Activated naive CD8-positive, alpha-beta T cell treated with anti-CD3 and anti-CD28 coated beads, Interleukin-2, amount 10 ng/mL, durations not matched to agents 7 days and 5 days (primary cell): Measurements from ENCODE around the gene MYADM. TPM values are rescaled to one million over a fixed set of nuclear protein-coding genes. Genes with fewer than 3 reads are reported as not detected.

ENCODE experiments used
- ATAC-seq: fragments of 150-1000 bp; cut with Tn5 transposase; one replicate; pipeline ENCODE4 v1.10.0; 2021; ENCODE audit warnings: low read depth, moderate library complexity
- POLR2A ChIA-PET: fragments of 350-600 bp; sonication (Branson Sonifier 250); formaldehyde crosslinking; loops from one replicate; lab custom pipeline; 2021; ENCODE audit warnings: antibody characterized with exemption; lab: Charles Lee
- DNase-seq: peaks from one replicate; pipeline ENCODE4 v3.0.0; 2021
- H3K27ac Mint-ChIP-seq: one replicate; pipeline ENCODE4 v1.8.0; 2022; ENCODE audit warnings: mild to moderate bottlenecking, mixed read lengths
- H3K27me3 Mint-ChIP-seq: one replicate; pipeline ENCODE4 v1.8.0; 2022; ENCODE audit warnings: mild to moderate bottlenecking, moderate library complexity, mixed read lengths
- H3K36me3 Mint-ChIP-seq: one replicate; pipeline ENCODE4 v1.8.0; 2021; ENCODE audit warnings: mild to moderate bottlenecking, mixed read lengths
- H3K4me1 Mint-ChIP-seq: one replicate; pipeline ENCODE4 v1.8.0; 2021; ENCODE audit warnings: mixed read lengths
- H3K4me3 Mint-ChIP-seq: one replicate; pipeline ENCODE4 v1.8.0; 2022; ENCODE audit warnings: mild to moderate bottlenecking, moderate library complexity, mixed read lengths
- H3K9me3 Mint-ChIP-seq: one replicate; pipeline ENCODE4 v1.8.0; 2021; ENCODE audit warnings: mixed read lengths
- total RNA-seq, 2 experiments: library from RNA; stranded (reverse); gene quantifications; one replicate each; pipeline ENCODE4 v1.2.3, GENCODE V29; 2021

MYADM gene
- total RNA-seq, 2 experiments from 2014 or later = 76.3 to 77.3 TPM

DNA sequence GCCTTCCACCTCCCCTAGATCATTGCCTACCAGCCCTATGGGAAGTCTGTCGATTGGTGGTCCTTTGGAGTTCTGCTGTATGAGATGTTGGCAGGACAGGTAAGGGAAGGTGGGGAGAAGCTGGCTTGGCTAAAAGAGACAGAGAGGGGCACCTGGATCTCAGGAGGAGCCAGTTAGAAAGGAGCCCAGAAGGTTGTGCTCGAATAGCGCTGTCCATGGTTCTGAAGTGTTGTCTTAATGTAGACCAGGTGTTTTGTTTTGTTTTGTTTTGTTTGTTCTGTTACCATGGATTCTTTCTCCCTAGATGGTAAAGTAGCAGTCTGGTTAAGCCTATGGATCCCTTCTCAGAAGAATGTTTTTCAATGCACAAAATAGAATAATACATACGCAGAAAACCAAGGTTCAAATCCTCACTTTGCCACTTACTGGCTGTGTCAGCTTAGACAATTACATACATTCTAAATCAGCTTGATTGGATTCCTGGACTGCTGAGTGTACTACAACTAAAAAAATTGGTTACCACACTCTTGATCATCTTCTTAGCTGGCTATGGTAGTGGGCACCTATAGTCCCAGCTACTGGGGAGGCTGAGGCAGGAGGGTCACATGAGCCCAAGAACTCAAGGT lies 35.5 kb downstream of the MYADM start:
- no peak overlapping the region for H3K27ac Mint-ChIP-seq
- H3K4me1 Mint-ChIP-seq = peaks cover 15% of the 10 kb centered on the region
- H3K27me3 Mint-ChIP-seq = peaks cover 43% of the 10 kb centered on the region
- DNase-seq (no peak), ATAC-seq (no peak)
- H3K9me3 Mint-ChIP-seq = no peaks in the 10 kb centered on the region
- H3K36me3 Mint-ChIP-seq = no peaks in the 10 kb centered on the region
- POLR2A ChIA-PET = no interaction called here
- H3K4me3 Mint-ChIP-seq = no peak overlapping the region

DNA sequence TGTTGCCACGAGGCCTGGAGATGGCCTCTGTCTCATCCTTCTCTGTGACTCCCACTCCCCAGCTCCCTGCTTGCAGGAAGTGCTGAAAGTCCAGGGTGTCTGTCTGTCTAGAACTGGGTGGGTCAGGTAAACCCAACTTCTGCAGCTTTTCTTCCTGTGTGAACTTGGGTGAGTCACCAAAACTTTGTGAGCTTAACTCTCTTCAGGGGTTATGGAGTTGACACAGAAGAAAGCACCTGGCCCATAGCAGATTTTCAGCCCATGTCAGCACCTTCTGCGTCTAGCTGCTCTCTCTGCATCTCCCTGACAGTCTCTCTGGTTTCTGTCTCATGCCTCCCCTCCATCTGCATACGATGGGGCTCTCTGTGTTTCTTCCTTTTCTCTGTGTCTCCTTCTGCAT lies 37.2 kb downstream of the MYADM start:
- H3K27me3 Mint-ChIP-seq = peaks cover 53% of the 10 kb centered on the region
- DNase-seq (no peak), ATAC-seq (no peak)
- no peaks in the 10 kb centered on the region for H3K36me3 Mint-ChIP-seq
- H3K9me3 Mint-ChIP-seq = no peaks in the 10 kb centered on the region
- POLR2A ChIA-PET = no interaction called here
- H3K27ac Mint-ChIP-seq = no peak overlapping the region
- H3K4me1 Mint-ChIP-seq = peaks cover 18% of the 10 kb centered on the region
- no peak overlapping the region for H3K4me3 Mint-ChIP-seq

DNA sequence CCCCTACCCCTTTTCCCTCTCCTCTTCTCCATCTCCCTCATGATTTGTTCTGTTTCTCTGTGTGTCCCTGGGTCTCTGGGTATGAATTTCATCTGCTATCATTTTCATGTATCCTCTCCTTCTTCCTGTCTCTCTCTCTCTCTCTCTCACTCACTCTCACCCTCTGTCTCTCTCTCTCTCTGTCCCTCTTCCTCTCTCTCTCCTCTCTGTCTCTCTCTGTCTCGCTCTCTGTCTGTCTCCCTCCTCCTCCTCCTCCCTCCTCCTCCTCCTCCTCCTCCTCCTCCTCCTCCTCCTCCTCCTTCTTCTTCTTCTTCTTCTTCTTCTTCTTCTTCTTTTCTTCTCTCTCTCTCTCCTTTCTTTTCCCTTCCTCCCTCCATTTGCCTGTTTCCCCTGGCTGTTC lies 38.1 kb downstream of the MYADM start:
- Mint-ChIP-seq H3K27ac (no peak overlapping the region), H3K4me3 (no peak overlapping the region), H3K27me3 (peaks cover 62% of the 10 kb centered on the region), H3K36me3 (no peaks in the 10 kb centered on the region), H3K9me3 (no peaks in the 10 kb centered on the region), H3K4me1 (peaks cover 18% of the 10 kb centered on the region)
- no peak for ATAC-seq
- no peak for DNase-seq
- POLR2A ChIA-PET = no interaction called here

DNA sequence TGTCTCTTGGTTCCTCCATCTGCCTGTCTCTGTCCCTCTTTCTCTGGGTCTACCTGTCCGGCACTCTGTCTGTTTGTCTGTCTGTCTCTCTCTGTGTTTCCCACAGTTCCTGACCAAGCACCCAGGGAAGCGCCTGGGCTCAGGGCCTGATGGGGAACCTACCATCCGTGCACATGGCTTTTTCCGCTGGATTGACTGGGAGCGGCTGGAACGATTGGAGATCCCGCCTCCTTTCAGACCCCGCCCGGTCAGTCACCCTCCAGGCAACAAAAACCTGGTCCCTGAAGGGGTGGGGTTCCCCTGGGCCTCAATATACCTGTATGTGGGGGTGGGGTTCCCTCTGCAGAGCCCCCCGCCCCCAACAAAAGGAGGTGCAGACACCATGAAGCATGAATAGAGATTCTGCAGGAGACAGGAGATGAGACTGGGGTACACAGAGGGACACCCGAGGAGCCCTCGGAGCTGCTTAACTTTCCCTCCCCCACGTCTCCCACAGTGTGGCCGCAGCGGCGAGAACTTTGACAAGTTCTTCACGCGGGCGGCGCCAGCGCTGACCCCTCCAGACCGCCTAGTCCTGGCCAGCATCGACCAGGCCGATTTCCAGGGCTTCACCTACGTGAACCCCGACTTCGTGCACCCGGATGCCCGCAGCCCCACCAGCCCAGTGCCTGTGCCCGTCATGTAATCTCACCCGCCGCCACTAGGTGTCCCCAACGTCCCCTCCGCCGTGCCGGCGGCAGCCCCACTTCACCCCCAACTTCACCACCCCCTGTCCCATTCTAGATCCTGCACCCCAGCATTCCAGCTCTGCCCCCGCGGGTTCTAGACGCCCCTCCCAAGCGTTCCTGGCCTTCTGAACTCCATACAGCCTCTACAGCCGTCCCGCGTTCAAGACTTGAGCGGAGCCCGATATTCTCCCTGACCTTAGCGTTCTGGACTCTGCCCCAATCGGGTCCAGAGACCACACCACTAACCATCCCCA lies 38.8 kb downstream of the MYADM start:
- peak overlapping the region; percentile 10 for H3K4me3 Mint-ChIP-seq
- H3K27ac Mint-ChIP-seq = no peak overlapping the region

DNA sequence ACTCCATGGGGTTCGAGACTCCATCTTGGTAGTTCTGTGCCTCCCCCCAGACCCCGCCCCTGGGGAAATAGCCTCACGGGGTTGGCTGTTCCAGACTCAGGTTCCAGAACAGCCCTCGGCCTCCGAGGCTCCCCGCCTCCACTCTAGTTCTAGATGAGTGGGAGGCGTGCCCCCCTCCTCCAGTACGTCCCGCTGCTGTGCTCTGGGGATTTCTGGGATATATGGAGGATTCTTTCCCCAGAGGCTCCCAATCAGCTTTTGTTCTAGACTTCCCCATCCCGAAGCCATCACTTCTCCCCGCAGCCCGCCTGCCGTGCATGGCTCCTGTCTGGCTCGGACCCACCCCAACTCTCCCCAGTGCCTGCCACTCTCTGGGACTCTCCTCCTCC lies 39.5 kb downstream of the MYADM start:
- Mint-ChIP-seq H3K27ac (no peak overlapping the region), H3K36me3 (no peaks in the 10 kb centered on the region), H3K9me3 (no peaks in the 10 kb centered on the region), H3K4me1 (peaks cover 18% of the 10 kb centered on the region), H3K4me3 (no peak overlapping the region), H3K27me3 (peaks cover 72% of the 10 kb centered on the region)
- DNase-seq (no peak), ATAC-seq (no peak)
- POLR2A ChIA-PET = no interaction called here

More for the DNA sequence above, 38.8 kb downstream of the MYADM start:
- Mint-ChIP-seq H3K27me3 (peaks cover 69% of the 10 kb centered on the region), H3K36me3 (no peaks in the 10 kb centered on the region), H3K4me1 (peaks cover 18% of the 10 kb centered on the region), H3K9me3 (no peaks in the 10 kb centered on the region)
- ATAC-seq = peak; percentile 64
- peak; percentile 84 for DNase-seq
- POLR2A ChIA-PET = no interaction called here

DNA sequence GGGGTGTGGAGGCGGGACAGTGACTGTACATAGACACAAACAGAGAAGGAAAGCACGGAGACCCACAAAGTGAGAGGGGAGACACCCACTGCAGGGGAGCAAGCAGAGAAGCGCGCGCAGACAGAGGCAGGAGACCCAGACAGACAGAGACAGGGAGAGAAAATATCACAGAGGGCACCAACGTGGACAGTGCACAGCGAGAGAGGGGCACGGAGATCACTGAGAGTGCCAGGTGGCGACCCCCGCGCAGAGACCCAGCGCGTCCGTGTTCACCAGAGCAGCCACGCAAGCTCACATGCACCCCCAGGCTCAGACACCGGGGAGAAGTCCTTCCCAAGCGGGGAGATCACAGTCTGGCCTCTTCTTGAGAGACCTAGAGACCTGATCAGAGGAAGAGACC lies 40.0 kb downstream of the MYADM start:
- Mint-ChIP-seq H3K4me3 (no peak overlapping the region), H3K27ac (no peak overlapping the region), H3K27me3 (peaks cover 72% of the 10 kb centered on the region), H3K4me1 (peaks cover 18% of the 10 kb centered on the region), H3K9me3 (no peaks in the 10 kb centered on the region), H3K36me3 (no peaks in the 10 kb centered on the region)
- ATAC-seq = no peak
- DNase-seq = no peak
- POLR2A ChIA-PET = no interaction called here

DNA sequence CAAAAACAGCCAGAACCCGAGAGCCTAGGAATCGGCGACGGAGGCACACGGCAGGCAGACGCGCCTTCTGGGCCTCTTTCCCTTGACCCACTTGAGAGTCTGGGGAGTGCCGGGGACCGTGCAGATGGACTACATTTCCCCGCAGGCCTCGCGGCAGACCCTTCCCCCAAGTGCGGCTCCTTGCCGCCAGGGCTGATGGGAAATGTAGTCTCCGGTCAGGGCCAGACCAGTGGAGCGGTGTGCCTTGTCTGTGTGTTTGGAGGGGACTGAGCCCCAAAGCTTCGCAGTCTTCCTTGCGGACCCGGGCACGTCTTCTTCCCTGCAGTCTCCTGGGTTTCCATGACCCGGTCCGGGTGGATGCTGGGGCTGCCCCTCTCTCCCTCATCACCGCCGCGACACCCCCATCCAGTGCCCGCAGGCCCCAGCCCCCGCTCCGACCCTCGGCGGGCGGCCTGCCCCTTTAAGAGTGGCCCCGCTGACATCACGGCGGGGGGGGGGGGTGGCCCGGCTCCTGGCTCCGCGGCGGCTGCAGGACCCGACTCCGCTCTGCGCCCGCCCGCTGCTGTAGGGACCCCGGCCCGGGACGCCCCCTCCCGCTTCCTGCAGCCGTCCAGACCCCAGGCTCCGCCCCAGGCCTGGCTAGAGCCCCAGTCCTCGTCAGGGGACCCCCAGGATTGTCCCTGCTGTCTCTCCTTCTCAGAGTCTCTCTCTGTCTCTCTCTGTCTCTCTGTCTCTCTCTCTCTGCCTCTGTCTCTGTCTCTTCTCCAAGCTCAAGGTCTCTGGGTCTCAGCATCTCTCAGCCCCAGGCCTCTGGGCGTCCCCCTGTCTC lies 40.6 kb downstream of the MYADM start:
- DNase-seq (no peak), ATAC-seq (peak; percentile 62)
- POLR2A ChIA-PET = no interaction called here
- H3K27me3 Mint-ChIP-seq = peaks cover 68% of the 10 kb centered on the region
- H3K4me3 Mint-ChIP-seq = no peak overlapping the region
- no peaks in the 10 kb centered on the region for H3K36me3 Mint-ChIP-seq
- H3K4me1 Mint-ChIP-seq = peaks cover 18% of the 10 kb centered on the region
- H3K27ac Mint-ChIP-seq = peak overlapping the region; percentile 8
- H3K9me3 Mint-ChIP-seq = no peaks in the 10 kb centered on the region

DNA sequence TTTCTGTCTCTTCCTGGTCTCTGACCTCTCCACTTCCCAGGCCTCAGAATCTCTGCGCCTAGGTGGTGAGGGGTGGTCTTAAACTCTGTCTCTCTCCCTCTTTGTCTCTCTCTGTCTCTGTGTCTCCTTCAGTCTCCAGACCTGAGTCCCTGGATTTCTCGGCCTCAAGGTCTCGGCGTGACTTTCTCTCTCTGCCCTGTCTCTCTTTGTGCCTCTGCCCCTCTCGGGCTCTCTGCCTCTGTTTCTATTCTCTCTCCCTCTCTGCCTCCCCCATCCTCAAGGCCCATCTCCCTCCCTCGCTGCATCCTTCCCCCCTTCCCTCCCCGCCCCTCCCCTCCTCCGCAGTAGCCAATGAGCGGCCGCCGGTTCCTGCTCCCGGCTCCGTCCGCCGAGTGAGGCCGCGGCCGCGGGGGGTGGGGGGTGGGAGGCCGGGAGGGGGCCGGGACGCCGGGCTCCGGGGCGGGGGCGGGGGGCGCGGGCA lies 41.3 kb downstream of the MYADM start, which contains the start of gene CACNG7:
TSS of gene CACNG7 (plus strand) at position 344 of the 481 bp plus-strand sequence. CDS start 3,554 bp downstream, outside the sequence.
- no peaks in the 10 kb centered on the region for H3K9me3 Mint-ChIP-seq
- H3K27ac Mint-ChIP-seq = peak within 1 kb of the TSS; percentile 8
- no peak for DNase-seq
- no peak within 1 kb of the TSS for H3K4me3 Mint-ChIP-seq
- POLR2A ChIA-PET = no interaction called here
- peaks cover 18% of the 10 kb centered on the region for H3K4me1 Mint-ChIP-seq
- ATAC-seq = no peak
- H3K27me3 Mint-ChIP-seq = peaks cover 68% of the 10 kb centered on the region
- no peaks in the 10 kb centered on the region for H3K36me3 Mint-ChIP-seq

DNA sequence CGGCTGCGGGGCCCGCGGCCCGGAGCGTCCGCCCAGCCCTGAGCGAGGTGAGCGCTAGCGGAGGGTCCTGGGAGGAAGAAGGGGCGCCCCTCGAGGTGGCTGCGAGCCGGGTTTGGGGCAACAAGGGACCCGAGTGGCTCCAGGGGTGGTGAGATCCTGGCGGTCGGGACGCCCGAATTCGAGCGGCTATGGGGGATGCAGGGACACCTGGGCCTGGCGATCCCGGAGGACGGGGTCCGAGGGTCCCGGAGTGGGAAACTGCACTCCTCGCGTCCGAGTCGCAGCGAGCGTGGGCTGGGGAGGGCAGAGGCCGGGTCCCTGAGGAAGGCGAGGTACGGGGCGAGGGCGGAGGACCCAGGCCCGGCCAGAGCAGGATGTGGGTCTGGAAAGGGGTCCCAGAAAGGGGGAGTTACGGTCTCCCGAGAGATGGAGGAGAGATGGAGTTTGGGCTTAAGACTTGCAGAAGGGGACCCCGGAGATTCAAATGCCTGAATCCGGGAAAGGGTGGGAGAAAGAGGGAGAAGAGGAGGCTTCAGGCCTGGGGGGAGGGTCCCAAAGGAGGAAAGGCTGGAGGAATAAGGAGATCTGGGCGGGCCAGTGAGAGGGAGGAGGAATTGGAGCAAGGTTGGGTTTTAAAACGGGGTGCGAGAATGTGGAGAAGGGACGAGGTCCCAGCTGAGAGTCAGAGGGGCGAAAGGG lies 41.9 kb downstream of the MYADM start:
- POLR2A ChIA-PET = no interaction called here
- Mint-ChIP-seq H3K4me1 (peaks cover 18% of the 10 kb centered on the region), H3K9me3 (no peaks in the 10 kb centered on the region), H3K27ac (no peak overlapping the region), H3K4me3 (no peak overlapping the region), H3K27me3 (peaks cover 64% of the 10 kb centered on the region), H3K36me3 (no peaks in the 10 kb centered on the region)
- no peak for ATAC-seq
- DNase-seq = no peak

DNA sequence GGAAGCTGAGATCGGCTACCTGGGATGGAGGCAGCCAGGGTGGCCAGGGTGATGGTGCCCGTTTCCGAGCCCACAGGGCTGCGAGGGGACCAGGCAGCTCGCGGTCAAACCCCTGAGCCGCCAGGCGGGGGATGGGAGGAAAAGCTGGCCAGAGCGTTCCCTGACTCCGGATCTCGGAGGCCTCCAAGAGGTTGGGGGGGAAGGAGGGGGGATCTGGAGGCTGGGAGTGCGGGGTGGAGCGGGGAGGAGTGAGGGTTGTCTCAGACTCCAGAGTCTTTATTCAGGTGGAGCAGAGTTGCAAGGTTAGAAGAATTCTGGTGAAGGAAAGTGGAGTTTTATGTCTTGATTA lies 42.5 kb downstream of the MYADM start:
- POLR2A ChIA-PET = no interaction called here
- Mint-ChIP-seq H3K27me3 (peaks cover 58% of the 10 kb centered on the region), H3K27ac (no peak overlapping the region), H3K4me3 (no peak overlapping the region), H3K4me1 (peaks cover 15% of the 10 kb centered on the region), H3K9me3 (no peaks in the 10 kb centered on the region), H3K36me3 (no peaks in the 10 kb centered on the region)
- no peak for ATAC-seq
- DNase-seq = no peak

DNA sequence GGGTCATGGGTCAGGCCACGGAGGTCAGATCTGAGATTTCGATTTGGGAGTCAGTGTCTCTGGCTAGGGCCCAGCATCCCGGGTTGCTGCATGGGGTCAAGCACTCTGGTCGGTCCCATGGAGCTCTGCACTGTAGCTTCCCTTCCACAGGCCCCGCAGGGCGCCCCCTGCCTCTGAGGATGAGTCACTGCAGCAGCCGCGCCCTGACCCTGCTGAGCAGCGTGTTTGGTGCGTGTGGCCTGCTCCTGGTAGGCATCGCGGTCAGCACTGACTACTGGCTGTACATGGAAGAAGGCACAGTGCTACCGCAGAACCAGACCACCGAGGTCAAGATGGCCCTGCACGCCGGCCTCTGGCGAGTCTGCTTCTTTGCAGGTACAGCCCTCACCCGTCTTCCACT lies 45.0 kb downstream of the MYADM start:
- Mint-ChIP-seq H3K27ac (no peak overlapping the region), H3K4me3 (no peak overlapping the region), H3K36me3 (no peaks in the 10 kb centered on the region), H3K27me3 (peaks cover 38% of the 10 kb centered on the region), H3K9me3 (no peaks in the 10 kb centered on the region), H3K4me1 (peaks cover 5% of the 10 kb centered on the region)
- no peak for DNase-seq
- no peak for ATAC-seq
- POLR2A ChIA-PET = no interaction called here

DNA sequence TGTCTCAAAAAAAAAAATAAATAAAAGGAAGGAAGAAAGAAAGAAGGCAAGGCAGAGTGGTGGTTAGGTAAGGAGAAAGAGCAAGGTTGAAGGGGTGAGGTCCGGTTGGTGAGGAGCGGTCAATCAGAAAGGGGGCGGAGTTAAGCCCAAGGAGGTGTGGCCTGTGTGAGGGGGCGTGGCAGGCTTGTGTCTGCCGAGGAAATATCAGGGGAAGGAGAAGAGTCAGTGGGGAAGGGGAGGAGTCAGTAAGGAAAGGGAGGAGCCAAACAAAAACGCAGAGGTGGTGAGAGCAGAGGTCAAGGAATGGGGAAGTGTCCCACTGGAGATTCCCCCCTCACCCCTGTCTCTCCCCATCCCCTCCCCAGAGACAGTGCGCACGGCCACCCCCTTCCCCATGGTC lies 47.3 kb downstream of the MYADM start:
- H3K27me3 Mint-ChIP-seq = peaks cover 20% of the 10 kb centered on the region
- H3K9me3 Mint-ChIP-seq = no peaks in the 10 kb centered on the region
- no peaks in the 10 kb centered on the region for H3K4me1 Mint-ChIP-seq
- no peak for ATAC-seq
- H3K4me3 Mint-ChIP-seq = no peak overlapping the region
- POLR2A ChIA-PET = no interaction called here
- no peak for DNase-seq
- no peaks in the 10 kb centered on the region for H3K36me3 Mint-ChIP-seq
- H3K27ac Mint-ChIP-seq = no peak overlapping the region

DNA sequence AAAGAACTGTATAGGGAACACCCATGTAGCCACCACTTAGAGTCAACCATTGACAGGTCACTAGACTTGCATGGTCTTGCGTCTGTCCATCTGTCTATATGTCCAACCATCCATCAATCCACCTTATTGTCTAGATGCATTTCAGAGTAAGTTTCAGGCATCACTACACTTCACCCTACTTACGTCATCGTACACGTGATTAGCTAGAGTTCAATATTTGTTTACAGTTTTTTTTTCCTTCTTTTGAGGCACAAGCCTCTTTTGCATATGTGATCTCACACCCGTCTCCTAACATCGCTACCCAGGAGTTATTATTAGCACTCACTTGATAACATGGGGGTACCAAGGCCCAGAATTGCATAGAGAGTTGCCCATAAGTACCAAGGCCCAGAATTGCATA lies 48.3 kb downstream of the MYADM start:
- Mint-ChIP-seq H3K4me1 (no peaks in the 10 kb centered on the region), H3K4me3 (no peak overlapping the region), H3K27ac (no peak overlapping the region), H3K36me3 (no peaks in the 10 kb centered on the region), H3K9me3 (no peaks in the 10 kb centered on the region), H3K27me3 (peaks cover 11% of the 10 kb centered on the region)
- POLR2A ChIA-PET = no interaction called here
- DNase-seq (no peak), ATAC-seq (no peak)
